Measurements from ENCODE around the gene FOXJ1.

GRCh38 chr17:76137351-76138233 lies 3.5 kb downstream of the FOXJ1 start:
- no peak for TF ChIP-seq CTCF (conservative IDR thresholded peaks at IDR 0.05; ENCODE audit: low read depth, low read length)
- no peak for TF ChIP-seq RFX5 (IDR thresholded peaks at IDR 0.05; ENCODE audit: low read depth, low read length)
- no peak for TF ChIP-seq POLR2A (IDR thresholded peaks at IDR 0.05; ENCODE audit: low read depth, low read length)
- TF ChIP-seq BHLHE40 (IDR thresholded peaks at IDR 0.05; ENCODE audit: low read depth, low read length): no peak
- no peak for TF ChIP-seq CEBPB (IDR thresholded peaks at IDR 0.05; ENCODE audit: low read depth, low read length)
- TF ChIP-seq RCOR1 (IDR thresholded peaks at IDR 0.05; ENCODE audit: insufficient replicate concordance, low read length): no peak
- no peak for TF ChIP-seq RAD21 (IDR thresholded peaks at IDR 0.05; ENCODE audit: low read length)
- no peak for TF ChIP-seq MXI1 (IDR thresholded peaks at IDR 0.05; ENCODE audit: borderline replicate concordance, low read depth, low read length)

Measured in IMR-90 (cell line).